Erythroblast (primary cell): ENCODE results near the gene MESD.

Experiments
- DNase-seq, 2 experiments: peaks; one replicate each; lab custom pipeline; 2025; lab: John Stamatoyannopoulos, UW
- GATA1 ChIP-seq: IDR thresholded peaks from 2 replicates; pipeline ENCODE4 v1.6.1; 2011; ENCODE audit warnings: low read depth, mild to moderate bottlenecking, control low read depth, low read length, moderate library complexity
- POLR2A ChIP-seq: IDR thresholded peaks from 2 replicates; pipeline ENCODE4 v1.6.1; 2011; ENCODE audit warnings: mild to moderate bottlenecking, low read length

Gene MESD

DNA sequence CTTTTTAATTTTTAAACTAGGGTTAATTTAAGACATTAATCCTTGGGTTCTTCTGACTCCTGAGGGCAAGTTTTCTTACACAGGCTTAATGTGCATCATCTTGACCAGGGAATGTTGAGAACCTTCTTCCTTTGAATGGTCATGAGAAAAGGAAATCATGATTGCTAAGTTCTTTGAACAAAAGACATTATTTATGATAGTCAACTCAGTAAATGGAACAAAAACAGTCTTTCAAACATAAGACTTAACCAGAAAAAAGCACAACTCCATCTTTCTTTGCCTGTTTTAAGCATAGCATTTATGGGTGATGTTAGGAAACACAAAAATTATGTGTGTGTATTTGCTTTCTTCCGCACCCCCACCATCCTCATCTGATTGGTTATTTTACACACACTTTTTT lies 16.5 kb upstream of the MESD start:
- DNase-seq, result no peak
- TF ChIP-seq POLR2A (no peak), GATA1 (no peak)

DNA sequence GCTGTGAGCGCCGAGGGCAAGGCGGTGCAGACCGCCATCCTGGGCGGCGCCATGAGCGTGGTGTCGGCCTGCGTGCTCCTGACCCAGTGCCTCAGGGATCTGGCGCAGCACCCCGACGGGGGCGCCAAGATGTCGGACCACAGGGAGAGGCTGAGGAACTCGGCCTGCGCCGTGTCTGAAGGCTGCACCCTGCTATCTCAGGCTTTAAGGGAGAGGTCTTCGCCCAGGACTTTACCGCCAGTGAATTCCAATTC lies 13.4 kb upstream of the MESD start:
- TF ChIP-seq GATA1, result no peak
- TF ChIP-seq POLR2A, result no peak
- DNase-seq, result no peak

DNA sequence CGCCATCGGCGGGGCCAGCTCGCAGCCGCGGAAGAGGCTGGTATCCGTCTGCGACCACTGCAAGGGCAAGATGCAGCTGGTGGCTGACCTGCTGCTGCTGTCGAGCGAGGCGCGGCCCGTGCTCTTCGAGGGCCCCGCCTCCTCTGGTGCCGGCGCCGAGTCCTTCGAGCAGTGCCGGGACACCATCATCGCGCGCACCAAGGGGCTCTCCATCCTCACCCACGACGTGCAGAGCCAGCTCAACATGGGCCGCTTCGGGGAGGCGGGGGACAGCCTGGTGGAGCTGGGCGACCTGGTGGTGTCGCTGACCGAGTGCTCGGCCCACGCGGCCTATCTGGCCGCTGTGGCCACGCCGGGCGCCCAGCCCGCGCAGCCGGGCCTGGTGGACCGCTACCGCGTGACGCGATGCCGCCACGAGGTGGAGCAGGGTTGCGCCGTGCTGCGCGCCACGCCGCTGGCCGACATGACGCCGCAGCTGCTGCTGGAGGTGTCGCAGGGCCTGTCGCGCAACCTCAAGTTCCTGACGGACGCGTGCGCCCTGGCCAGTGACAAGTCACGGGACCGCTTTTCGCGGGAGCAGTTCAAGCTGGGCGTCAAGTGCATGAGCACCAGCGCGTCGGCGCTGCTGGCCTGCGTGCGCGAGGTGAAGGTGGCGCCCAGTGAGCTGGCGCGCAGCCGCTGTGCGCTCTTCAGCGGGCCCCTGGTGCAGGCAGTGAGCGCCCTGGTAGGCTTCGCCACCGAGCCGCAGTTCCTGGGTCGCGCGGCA lies 12.9 kb upstream of the MESD start:
- no peak for DNase-seq

DNA sequence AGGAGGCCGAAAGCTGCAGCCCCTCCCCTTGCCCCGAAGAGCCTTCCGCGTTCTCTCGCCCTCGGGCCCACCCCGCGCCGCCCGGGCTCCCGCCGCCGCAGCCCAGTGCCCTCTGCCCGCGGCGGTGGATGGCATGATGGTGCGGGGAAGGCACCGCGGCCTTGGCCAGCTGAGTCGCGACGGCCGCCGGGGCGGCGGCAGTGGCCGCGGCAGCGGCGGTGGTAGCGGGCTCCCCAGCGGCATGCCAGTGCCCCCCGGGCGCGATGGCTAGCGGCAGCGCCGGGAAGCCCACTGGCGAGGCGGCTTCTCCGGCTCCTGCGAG lies 12.4 kb upstream of the MESD start:
- no peak for TF ChIP-seq GATA1
- TF ChIP-seq POLR2A, result no peak
- DNase-seq, result no peak

More for the DNA sequence above, 12.9 kb upstream of the MESD start:
- TF ChIP-seq GATA1 (no peak), POLR2A (no peak)

DNA sequence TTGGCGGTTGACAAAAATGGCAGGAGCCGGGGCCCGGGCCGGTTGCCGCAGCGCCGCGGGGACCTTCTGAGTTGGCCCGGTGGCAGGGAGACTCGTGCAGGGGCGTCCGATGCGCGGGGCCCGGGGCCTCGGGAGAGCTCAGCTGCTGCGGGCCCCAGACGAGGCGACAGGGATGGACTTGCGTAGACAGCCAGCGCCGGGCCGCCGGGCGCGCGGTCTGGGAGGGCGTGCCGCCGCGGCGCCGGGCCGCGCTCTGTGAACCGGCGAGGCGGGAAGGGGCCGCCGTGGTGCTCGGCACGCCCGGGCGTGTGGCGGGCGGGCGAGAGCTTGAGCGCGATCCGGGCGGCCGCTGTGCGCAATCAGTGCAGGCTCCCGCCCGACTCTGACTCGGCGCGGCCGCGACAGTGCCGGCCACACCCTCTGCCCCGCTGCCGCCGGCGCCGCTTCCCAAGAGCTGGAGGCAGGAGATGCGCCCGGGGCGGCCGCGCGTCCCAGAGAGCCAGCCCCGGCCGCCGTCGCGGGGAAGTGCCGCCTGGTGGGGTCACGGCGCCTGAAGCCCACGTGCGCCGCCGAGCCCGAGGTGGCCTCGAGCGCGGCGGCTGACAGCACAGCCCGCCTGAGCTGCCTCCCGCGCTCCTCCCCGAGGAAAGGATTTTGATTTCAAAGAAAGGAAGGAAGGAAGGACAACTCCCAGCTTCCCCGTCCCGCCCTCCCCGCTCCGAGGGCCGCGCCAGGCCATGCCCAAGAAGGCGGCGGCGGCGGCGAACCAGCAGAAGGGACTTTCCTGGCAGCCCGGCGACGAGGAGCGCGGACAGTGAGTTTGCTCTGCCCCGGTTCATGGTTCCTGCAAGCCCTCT lies 11.8 kb upstream of the MESD start:
- TF ChIP-seq POLR2A (no peak), GATA1 (no peak)
- peak; percentile 41 to 66 for DNase-seq

DNA sequence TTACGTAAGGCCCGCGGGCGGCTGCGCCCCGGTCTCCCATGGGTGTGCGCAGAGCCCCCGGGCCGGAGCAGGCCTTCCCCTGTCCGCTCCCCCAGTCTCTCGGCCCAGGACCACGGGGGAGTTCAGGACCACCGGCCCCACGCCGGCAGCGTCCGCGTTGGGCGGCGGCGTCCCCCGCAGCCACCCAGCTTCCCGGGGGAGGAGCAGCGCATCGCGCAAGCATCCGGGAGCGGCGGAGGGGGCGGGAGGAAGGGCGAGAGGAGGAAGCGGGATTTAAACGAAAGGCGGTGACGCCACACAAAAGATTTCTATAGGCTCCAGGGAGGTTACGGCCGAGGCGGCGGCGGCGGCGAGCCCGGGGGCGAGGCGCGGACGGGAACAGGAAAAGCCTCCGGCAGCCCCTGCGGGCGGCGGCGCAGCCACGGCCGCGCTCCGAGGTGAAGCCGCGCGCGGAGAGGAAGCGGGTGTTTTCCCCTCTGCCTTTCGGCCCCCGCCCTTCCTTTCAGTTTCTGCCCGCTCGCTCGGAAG lies 11.1 kb upstream of the MESD start, which contains the start of gene TLNRD1:
Gene TLNRD1 (plus strand): TSS at position 300 of the 528 bp plus-strand sequence. CDS start 1,349 bp downstream, outside the sequence.
- TF ChIP-seq POLR2A, result no peak
- TF ChIP-seq GATA1, result no peak
- peak; percentile 25 to 32 for DNase-seq

DNA sequence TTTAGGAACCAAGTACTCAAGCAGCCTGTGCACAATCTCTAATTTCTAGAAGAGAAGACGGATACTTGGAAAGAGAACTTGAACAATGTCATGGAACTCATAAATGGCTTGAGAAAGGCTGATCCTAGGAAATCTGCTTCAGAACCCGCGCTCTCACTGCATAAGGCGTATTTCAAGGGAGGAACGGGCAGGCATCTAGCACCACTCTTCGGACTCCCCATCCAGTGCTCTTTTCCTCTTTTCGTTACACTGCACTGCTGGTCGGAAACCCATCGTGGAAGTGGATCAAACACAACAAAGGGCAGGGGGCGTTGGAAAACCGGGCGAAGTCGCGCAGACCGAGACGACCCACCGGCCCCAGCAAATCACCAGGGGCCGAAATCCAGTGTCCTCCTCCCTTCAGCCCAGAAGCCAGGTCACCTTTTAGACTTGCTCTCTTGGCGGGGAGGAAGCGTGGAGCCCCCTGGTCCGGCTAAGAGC lies 10.6 kb upstream of the MESD start:
- DNase-seq, result no peak
- TF ChIP-seq POLR2A (no peak), GATA1 (no peak)

DNA sequence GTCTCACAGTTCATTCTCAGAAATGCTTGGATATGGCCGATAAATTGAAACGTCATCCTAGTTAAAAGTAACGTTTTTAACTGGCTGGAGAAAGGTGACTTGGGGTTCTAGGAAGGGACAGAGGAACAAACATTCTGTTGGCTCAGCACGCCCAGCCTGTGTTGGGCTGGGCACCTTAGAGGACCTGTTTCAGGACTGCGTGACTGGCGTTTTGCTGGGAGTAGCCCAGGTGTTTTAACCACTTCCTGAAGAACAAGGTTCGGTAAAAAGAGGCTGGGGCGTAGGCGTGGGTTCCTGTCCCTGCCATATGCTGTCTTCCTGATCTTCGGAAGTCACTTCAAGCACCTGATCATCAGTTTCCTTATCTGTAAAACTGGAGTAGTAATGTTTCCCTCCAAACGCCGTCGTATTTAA lies 10.0 kb upstream of the MESD start:
- DNase-seq, result no peak
- TF ChIP-seq POLR2A, result no peak
- TF ChIP-seq GATA1, result no peak

DNA sequence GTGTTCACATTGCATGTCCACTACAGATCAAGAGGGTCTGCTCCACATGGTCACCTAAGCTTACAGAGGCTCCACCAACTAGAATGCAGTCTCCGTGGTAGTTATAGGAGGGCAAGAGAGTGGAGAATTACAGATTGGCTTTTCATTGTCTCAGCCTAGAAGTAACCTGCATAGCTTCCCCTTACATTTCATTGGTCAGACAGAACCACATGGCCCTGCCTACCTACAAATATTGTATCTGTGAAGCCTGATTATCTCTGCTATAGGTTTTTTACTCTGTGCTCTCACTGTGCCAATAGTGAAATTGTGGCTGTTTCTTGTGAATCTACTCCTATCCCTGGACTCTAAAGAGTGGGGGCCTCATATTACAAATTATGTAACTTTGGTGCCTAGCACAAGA lies 8.6 kb upstream of the MESD start:
- no peak for DNase-seq
- TF ChIP-seq POLR2A (no peak), GATA1 (no peak)

DNA sequence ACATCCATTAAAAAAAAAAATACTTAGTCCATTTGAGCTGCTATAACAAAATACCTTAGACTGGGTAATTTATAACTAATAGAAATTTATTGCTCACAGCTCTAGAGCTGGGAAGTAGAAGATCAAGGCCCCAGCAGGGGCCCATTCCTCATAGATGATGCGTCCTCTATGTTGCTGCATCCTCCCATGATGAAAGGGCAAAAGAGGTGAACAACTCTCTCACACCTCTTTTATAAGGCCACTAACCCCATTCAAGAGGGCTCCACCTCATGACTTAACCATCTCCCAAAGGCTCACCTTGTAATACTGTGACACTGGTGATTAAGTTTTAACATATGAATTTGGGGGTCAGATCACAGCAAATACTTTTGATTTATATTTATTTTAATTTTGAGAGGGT lies 8.1 kb upstream of the MESD start:
- DNase-seq, result no peak
- TF ChIP-seq GATA1, result no peak

DNA sequence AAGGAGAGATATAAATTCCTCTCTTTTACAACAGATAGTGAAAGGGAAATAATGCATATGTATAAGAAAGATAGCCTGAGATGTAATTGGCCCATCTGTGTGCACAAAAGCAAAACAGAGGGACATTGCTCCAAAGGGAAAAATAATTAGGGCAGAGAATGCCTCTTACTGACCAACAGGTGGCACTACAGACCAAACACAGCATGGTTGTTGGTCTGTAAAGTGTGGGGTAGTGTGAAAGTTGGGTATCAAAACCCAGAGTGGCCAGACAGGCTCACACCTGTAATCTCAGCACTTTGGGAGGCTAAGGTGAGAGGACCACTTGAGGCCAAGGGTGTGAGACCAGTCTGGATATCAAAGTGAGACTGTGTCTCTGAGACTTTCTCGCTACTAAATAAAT lies 6.6 kb upstream of the MESD start:
- no peak for TF ChIP-seq POLR2A
- no peak for TF ChIP-seq GATA1
- peak; percentile 34 to 54 for DNase-seq

DNA sequence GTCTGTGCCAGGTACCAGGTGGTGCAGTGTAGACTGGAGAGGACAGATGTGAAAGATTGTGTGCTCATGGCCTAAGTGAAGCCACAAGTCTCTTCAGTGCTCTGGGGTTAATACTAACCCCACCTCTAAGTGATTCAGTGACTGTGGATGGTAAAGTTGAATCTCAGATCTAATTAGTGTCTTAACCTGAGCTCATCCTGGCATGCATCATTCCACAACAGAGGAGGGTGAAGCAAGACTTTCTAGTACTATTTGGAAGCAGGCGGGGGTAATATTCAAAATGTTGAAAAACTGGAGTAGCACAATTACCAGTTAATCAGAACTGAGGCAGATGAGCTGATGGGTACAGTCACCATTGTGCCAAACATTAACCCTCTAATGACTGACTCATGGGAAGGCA lies 2.8 kb upstream of the MESD start:
- TF ChIP-seq GATA1 (no peak), POLR2A (no peak)
- DNase-seq, result no peak

DNA sequence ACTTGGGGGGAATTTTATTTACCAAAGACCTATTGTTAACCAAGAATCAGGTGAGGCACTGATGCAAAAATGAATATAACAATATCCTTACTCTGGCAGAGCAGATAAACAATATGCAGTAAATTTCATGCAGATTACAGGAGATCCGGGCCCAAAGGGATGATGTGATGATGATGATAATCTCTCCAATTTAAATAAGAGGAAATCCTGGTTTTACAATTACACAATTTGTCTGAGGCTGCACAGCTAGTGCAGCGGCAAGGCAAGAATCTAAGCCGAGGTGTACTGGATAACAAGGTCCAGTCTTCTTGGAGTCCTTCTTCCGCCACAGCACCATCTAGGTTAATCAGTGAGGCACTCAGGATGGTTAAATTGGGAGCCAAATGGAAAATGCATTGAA lies 2.4 kb upstream of the MESD start:
- TF ChIP-seq GATA1 (no peak), POLR2A (no peak)
- no peak for DNase-seq

DNA sequence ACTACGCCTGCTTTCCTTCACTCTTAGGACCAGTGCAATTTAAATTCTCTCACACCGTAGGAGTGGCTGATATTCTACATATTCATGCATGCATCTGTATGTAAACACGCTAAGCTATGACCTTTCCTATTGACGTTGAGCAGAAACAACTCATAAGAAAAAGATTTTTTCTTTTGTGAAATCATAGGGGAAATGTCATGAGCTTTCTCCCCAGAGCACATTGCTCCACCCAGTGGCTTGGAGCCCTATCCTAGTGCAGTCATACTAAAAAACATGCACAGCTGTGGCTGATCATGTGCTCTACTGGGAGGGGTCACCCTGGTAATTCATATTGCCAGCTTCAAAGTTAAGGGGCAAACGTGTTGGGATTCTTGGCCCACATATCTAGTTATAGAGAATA lies 1.8 kb upstream of the MESD start:
- TF ChIP-seq POLR2A (no peak), GATA1 (no peak)
- DNase-seq, result peak; percentile 27 to 41
